Osteoblast (primary cell): ENCODE results near the gene LPO. TPM values are rescaled to one million over a fixed set of nuclear protein-coding genes. Genes with fewer than 3 reads are reported as not detected.

ENCODE experiments used
- DNase-seq: peaks from one replicate; pipeline ENCODE4 v3.0.0; 2011; ENCODE audit warnings: low spot score, mixed read lengths; ENCODE audit not compliant: insufficient read length; ENCODE audit errors: missing footprints
- H2AFZ ChIP-seq: 2 replicates; pipeline ENCODE4 v1.6.0; 2011; ENCODE audit warnings: mild to moderate bottlenecking, low read length
- H3K27ac ChIP-seq: 2 replicates; pipeline ENCODE4 v1.5.1; 2011; ENCODE audit warnings: mild to moderate bottlenecking, low read depth, low read length, moderate library complexity
- H3K27me3 ChIP-seq: 2 replicates; pipeline ENCODE4 v1.6.0; 2012; ENCODE audit warnings: mild to moderate bottlenecking, control low read depth, inconsistent platforms, low read length, moderate library complexity; ENCODE audit not compliant: insufficient read depth
- H3K36me3 ChIP-seq: 2 replicates; pipeline ENCODE4 v1.5.1; 2011; ENCODE audit warnings: mild to moderate bottlenecking, low read length, control low read depth, moderate library complexity; ENCODE audit not compliant: insufficient read depth
- H3K4me1 ChIP-seq: 2 replicates; pipeline ENCODE4 v1.5.1; 2011; ENCODE audit warnings: mild to moderate bottlenecking, low read length, control low read depth, moderate library complexity; ENCODE audit not compliant: insufficient read depth
- H3K4me2 ChIP-seq: 2 replicates; pipeline ENCODE4 v1.6.0; 2011; ENCODE audit warnings: mild to moderate bottlenecking, low read length; ENCODE audit not compliant: insufficient read depth
- H3K4me3 ChIP-seq: fragments of 200-600 bp; sonication (generic); 3 replicates; pipeline ENCODE4 v1.5.1; 2012; ENCODE audit warnings: mild to moderate bottlenecking, low read length, inconsistent platforms; ENCODE audit not compliant: insufficient read depth
- H3K79me2 ChIP-seq: 2 replicates; pipeline ENCODE4 v1.6.0; 2012; ENCODE audit warnings: mild to moderate bottlenecking, low read length, control low read depth, inconsistent platforms; ENCODE audit not compliant: insufficient read depth
- H3K9me3 ChIP-seq: 2 replicates; pipeline ENCODE4 v1.5.1; 2011; ENCODE audit warnings: low read depth, low read length, control low read depth
- H4K20me1 ChIP-seq: 2 replicates; pipeline ENCODE4 v1.6.0; 2012; ENCODE audit warnings: mild to moderate bottlenecking, low read length, control low read depth; ENCODE audit not compliant: insufficient read depth
- CTCF ChIP-seq: IDR thresholded peaks from 2 replicates; pipeline ENCODE4 v1.5.1; 2011; ENCODE audit warnings: mild to moderate bottlenecking, low read depth, low read length, moderate library complexity; ENCODE audit errors: extremely low read depth
- total RNA-seq: library from RNA; depleted of rRNA; stranded (reverse); fragments of >200 nt; gene quantifications from 2 replicates; pipeline ENCODE4 v1.2.3, GENCODE V29; 2012

Gene LPO
- total RNA-seq, 1 donor, result not detected

- H3K27ac ChIP-seq, result no peak overlapping the region
- H3K36me3 ChIP-seq, result no peaks in the 10 kb centered on the region
- H3K79me2 ChIP-seq, result no peaks in the 10 kb centered on the region
- peaks cover 7% of the 10 kb centered on the region for H3K27me3 ChIP-seq
- no peaks in the 10 kb centered on the region for H3K4me1 ChIP-seq
- no peaks in the 10 kb centered on the region for H4K20me1 ChIP-seq
- no peak overlapping the region for H3K4me2 ChIP-seq
- no peak overlapping the region for H3K4me3 ChIP-seq
- TF ChIP-seq CTCF, result no peak
- H3K9me3 ChIP-seq, result no peaks in the 10 kb centered on the region
- no peak overlapping the region for H2AFZ ChIP-seq
- DNase-seq, result peak; percentile 62
These were observed 41.5 kb downstream of the LPO start for GRCh38 chr17:58279736-58280479.

GRCh38 chr17:58280480-58281217 is 42.3 kb downstream of the LPO start, which contains the start of gene MPO:
TSS of gene MPO (minus strand) at chr17:58280935. CDS start at chr17:58280758, 177 bp downstream.
- H3K79me2 ChIP-seq, result no peaks in the 10 kb centered on the region
- no peaks in the 10 kb centered on the region for H3K4me1 ChIP-seq
- no peak within 1 kb of the TSS for H3K4me2 ChIP-seq
- no peak within 1 kb of the TSS for H2AFZ ChIP-seq
- H3K36me3 ChIP-seq, result no peaks in the 10 kb centered on the region
- H4K20me1 ChIP-seq, result no peaks in the 10 kb centered on the region
- H3K27ac ChIP-seq, result no peak within 1 kb of the TSS
- no peak within 1 kb of the TSS for H3K4me3 ChIP-seq
- no peaks in the 10 kb centered on the region for H3K9me3 ChIP-seq
- DNase-seq, result peak; percentile 76
- no peak for TF ChIP-seq CTCF
- H3K27me3 ChIP-seq, result peaks cover 7% of the 10 kb centered on the region

GRCh38 chr17:58281511-58282011 is 43.2 kb downstream of the LPO start:
- DNase-seq, result peak; percentile 86
- H3K27me3 ChIP-seq, result peaks cover 7% of the 10 kb centered on the region

More at GRCh38 chr17:58281511-58282011, 43.2 kb downstream of the LPO start:
- no peak overlapping the region for H3K4me3 ChIP-seq
- H3K4me1 ChIP-seq, result no peaks in the 10 kb centered on the region
- H3K36me3 ChIP-seq, result no peaks in the 10 kb centered on the region
- H3K79me2 ChIP-seq, result no peaks in the 10 kb centered on the region
- no peaks in the 10 kb centered on the region for H4K20me1 ChIP-seq
- no peak overlapping the region for H3K27ac ChIP-seq
- H3K9me3 ChIP-seq, result no peaks in the 10 kb centered on the region
- H2AFZ ChIP-seq, result no peak overlapping the region
- TF ChIP-seq CTCF, result no peak
- H3K4me2 ChIP-seq, result no peak overlapping the region
